ENCODE data around the gene TLNRD1. TPM values are rescaled to one million over a fixed set of nuclear protein-coding genes. Genes with fewer than 3 reads are reported as not detected.
"Not testable (repeated sequence)": the region's sequence is repeated elsewhere in the genome, so short reads cannot be mapped to it uniquely, and the experiment has no call there.

TLNRD1 gene
- total RNA-seq, 4 donors from 2014 or later, result 11.8 to 25.5 (median 19.4) TPM

DNA sequence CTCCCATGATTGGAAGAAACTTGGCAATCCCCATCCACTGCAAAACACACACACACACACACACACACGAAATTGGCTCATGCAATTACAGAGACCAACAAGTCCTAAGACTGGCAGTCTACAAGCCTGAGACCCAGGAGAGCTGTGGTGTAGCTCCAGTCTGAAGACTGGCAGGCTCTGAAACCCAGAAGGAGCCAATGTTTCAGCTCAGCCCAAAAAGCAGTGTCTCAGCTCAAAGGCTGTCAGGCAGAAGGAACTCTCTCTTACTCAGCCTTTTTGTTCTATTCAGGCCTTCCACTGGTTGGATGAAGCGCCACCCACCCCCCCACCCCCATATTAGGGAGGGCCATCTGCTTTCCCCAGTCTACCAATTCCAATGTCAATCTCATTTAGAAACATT is 43.2 kb upstream of the TLNRD1 start:
- H3K4me1 ChIP-seq, result peaks cover 0 to 11% of the 10 kb centered on the region in 2 donors
- no peaks in the 10 kb centered on the region for H3K9me3 ChIP-seq
- no peaks in the 10 kb centered on the region for H3K27me3 ChIP-seq
- DNase-seq, result no peak
- intact Hi-C loops (cut with DNase I), result no loop called here
- TF ChIP-seq POLR2A (IDR thresholded peaks at IDR 0.05) (no peak), CTCF (IDR thresholded peaks at IDR 0.05) (no peak)
- H3K27ac ChIP-seq, result no peak overlapping the region
- no peaks in the 10 kb centered on the region for H3K36me3 ChIP-seq
- 69 to 88% methylated on average over 2 of the region's 2 CpGs for WGBS, 2 donors
- no peak overlapping the region for H3K4me3 ChIP-seq (replicated peaks in 1 of 3)

DNA sequence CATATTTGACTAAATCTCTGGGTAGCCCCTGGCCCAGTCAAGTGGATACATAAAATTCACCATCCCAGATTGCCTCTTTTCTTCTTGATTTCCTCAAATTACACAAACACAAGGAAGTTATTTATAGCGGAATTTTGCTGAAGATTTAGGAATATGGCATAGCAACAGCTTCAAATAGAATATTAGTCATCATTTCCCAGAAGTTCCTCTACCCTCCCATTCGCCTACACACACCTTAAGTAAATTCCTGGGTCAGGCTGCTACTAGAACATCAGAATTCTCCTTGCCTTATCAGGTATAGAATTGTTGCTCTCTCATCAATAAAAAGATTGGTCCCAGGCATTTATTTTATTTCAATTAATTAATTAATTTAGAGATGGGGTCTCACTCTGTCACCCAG is 42.7 kb upstream of the TLNRD1 start:
- TF ChIP-seq CTCF (IDR thresholded peaks at IDR 0.05), result no peak
- TF ChIP-seq POLR2A (IDR thresholded peaks at IDR 0.05), result no peak
- 94 to 100% methylated on average over 2 of the region's 2 CpGs for WGBS, 2 donors
- DNase-seq, result no peak
- Histone ChIP-seq H3K4me3 (replicated peaks in 1 of 3) (no peak overlapping the region), H3K27ac (no peak overlapping the region), H3K9me3 (no peaks in the 10 kb centered on the region), H3K27me3 (no peaks in the 10 kb centered on the region), H3K36me3 (no peaks in the 10 kb centered on the region), H3K4me1 (peaks cover 0 to 11% of the 10 kb centered on the region in 2 donors)
- intact Hi-C loops (cut with DNase I), result no loop called here

GRCh38 chr15:80958818-80959495 is 41.8 kb upstream of the TLNRD1 start:
- Histone ChIP-seq H3K27ac (no peak overlapping the region), H3K27me3 (no peaks in the 10 kb centered on the region), H3K9me3 (no peaks in the 10 kb centered on the region), H3K36me3 (no peaks in the 10 kb centered on the region), H3K4me1 (peaks cover 0 to 11% of the 10 kb centered on the region in 2 donors), H3K4me3 (replicated peaks in 1 of 3) (no peak overlapping the region)
- intact Hi-C loops (cut with DNase I), result no loop called here
- no peak for TF ChIP-seq POLR2A (IDR thresholded peaks at IDR 0.05)
- no peak for TF ChIP-seq CTCF (IDR thresholded peaks at IDR 0.05)
- WGBS, 2 donors, result 97 to 98% methylated on average over 9 of the region's 9 CpGs
- no peak for DNase-seq

- not testable (repeated sequence) for DNase-seq; H3K9me3 ChIP-seq; H3K4me3 ChIP-seq (replicated peaks in 1 of 3); H3K36me3 ChIP-seq; H3K27me3 ChIP-seq; H3K27ac ChIP-seq
- peaks cover 4 to 15% of the 10 kb centered on the region in 2 donors for H3K4me1 ChIP-seq
- intact Hi-C loops (cut with DNase I), result loop anchor here (5.0 to 10.0 kb wide), 2 partner anchors 401 to 513 kb away; no protein-coding TSS in a partner anchor
These were observed 35.3 kb upstream of the TLNRD1 start for GRCh38 chr15:80965454-80965853.

DNA sequence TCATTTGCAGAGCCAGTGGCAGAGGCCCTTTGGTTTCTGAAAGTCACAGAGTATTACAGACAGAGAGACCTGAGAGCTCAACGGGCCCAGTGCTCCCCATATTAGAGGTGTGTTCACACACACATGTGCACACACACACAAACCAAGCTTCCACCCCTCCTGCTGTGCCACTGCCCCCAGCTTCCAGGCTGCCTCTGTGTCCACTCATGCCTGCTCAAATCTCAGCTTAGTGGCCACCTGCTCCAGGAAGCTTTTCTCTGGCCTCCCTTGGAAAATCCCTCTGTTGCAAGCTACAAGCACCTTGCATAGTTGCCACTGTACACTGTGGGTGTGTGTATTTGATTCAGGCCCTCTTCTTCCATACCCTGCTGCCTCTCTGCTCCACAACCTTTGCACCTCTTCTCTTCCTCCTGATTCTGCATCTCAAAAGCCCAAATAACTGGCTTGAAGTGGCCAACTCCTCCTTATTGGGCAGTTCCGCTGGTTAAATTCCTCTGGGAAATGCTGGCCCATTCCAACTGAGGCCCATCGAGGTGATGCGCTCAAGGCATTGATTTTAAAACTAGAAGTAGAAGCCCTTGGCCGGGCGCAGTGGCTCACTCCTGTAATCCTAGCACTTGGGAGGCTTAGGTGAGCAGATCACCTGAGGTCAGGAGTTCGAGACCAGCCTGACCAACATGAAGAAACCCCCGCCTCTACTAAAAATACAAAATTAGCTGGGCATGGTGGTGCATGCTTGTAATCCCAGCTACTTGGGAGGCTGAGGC is 34.1 kb upstream of the TLNRD1 start:
- peaks cover 8 to 9% of the 10 kb centered on the region in 2 donors for H3K36me3 ChIP-seq
- intact Hi-C loops (cut with DNase I), result loop anchor here (5.0 to 10.0 kb wide), 2 partner anchors 402 to 514 kb away; no protein-coding TSS in a partner anchor
- no peaks in the 10 kb centered on the region for H3K27me3 ChIP-seq
- TF ChIP-seq POLR2A (IDR thresholded peaks at IDR 0.05) (no peak), CTCF (IDR thresholded peaks at IDR 0.05) (no peak)
- H3K4me3 ChIP-seq (replicated peaks in 1 of 3), result no peak overlapping the region
- peak overlapping the region in 2 of 3 donors; percentile 3 to 20 for H3K27ac ChIP-seq
- peaks cover 4 to 15% of the 10 kb centered on the region in 2 donors for H3K4me1 ChIP-seq
- no peaks in the 10 kb centered on the region for H3K9me3 ChIP-seq
- 91 to 98% methylated on average over 8 of the region's 8 CpGs for WGBS, 2 donors
- DNase-seq, result no peak

Data from thyroid gland (tissue), 4 donors.